HG03439 (cell line): Measurements from ENCODE around the gene SLC24A4.
A peak's percentile ranks its signal among the peaks of the same experiment; 100 is the strongest.

ENCODE experiments used
- ATAC-seq: cut with Tn5 transposase; IDR thresholded peaks from one replicate; pipeline ENCODE4 v1.9.1; 2021; ENCODE audit warnings: mild to moderate bottlenecking, moderate library complexity; ENCODE audit not compliant: unreplicated experiment

SLC24A4 gene

GRCh38 chr14:92538412-92538985, 215.5 kb downstream of the SLC24A4 start:
- peak; percentile 78 for ATAC-seq

GRCh38 chr14:92539419-92539818, 216.5 kb downstream of the SLC24A4 start:
- no peak for ATAC-seq

GRCh38 chr14:92539875-92540274, 216.9 kb downstream of the SLC24A4 start:
- ATAC-seq, result no peak

GRCh38 chr14:92540472-92541048, 217.6 kb downstream of the SLC24A4 start:
- no peak for ATAC-seq

GRCh38 chr14:92542766-92543554, 220.0 kb downstream of the SLC24A4 start:
- no peak for ATAC-seq

- no peak for ATAC-seq
These were observed 221.2 kb downstream of the SLC24A4 start for GRCh38 chr14:92544051-92544720.

GRCh38 chr14:92546347-92547053, 223.5 kb downstream of the SLC24A4 start:
- ATAC-seq, result no peak

- no peak for ATAC-seq
These were observed 226.3 kb downstream of the SLC24A4 start for GRCh38 chr14:92549105-92549858.

- ATAC-seq, result no peak
These were observed 226.9 kb downstream of the SLC24A4 start for GRCh38 chr14:92549859-92550230.
